Prostate gland (tissue), 2 donors: Measurements from ENCODE around the gene CHST11. TPM values are rescaled to one million over a fixed set of nuclear protein-coding genes. Genes with fewer than 3 reads are reported as not detected.

Experiments used
- DNase-seq: peaks from one replicate; pipeline ENCODE4 v3.0.0-alpha.2; 2019; ENCODE audit warnings: low spot score
- H3K27ac ChIP-seq, 2 donors: fragments of 200-600 bp; sonication (generic); 2 replicates each; pipeline ENCODE4 v1.5.1; 2017 to 2019
- H3K27me3 ChIP-seq: fragments of 200-600 bp; sonication (generic); replicated peaks from 2 replicates; pipeline ENCODE4 v1.5.1; 2019; ENCODE audit not compliant: insufficient read depth
- H3K36me3 ChIP-seq, 2 donors: fragments of 200-600 bp; sonication (generic); 1 replicate in 1 of 2; 2 replicates in 1 of 2; pipeline versions ENCODE4 v1.5.1 to v1.8.1; 2017 to 2019
- H3K4me1 ChIP-seq: fragments of 200-600 bp; sonication (generic); replicated peaks from 2 replicates; pipeline ENCODE4 v1.5.1; 2019
- H3K4me3 ChIP-seq, 2 donors: fragments of 200-600 bp; sonication (generic); 2 replicates each; pipeline ENCODE4 v1.5.1; 2017 to 2019
- H3K9me3 ChIP-seq: fragments of 200-600 bp; sonication (generic); 2 replicates; pipeline ENCODE4 v1.5.1; 2017
- POLR2A ChIP-seq: fragments of 450-650 bp; IDR thresholded peaks from one replicate; pipeline ENCODE4 v1.6.1; 2016; ENCODE audit warnings: antibody characterized with exemption, mild to moderate bottlenecking
- POLR2AphosphoS5 ChIP-seq: sonication (generic); formaldehyde crosslinking; IDR thresholded peaks from one replicate; pipeline ENCODE4 v1.6.1; 2017; ENCODE audit warnings: antibody characterized with exemption
- WGBS: methylation state at CpG from one replicate; pipeline ENCODE4 v1.1.5; 2018; 5-methylcytosine and 5-hydroxymethylcytosine counted together
- intact Hi-C: fragments of 100-400 bp; cut with DNase I; formaldehyde crosslinking; loops from one replicate; pipeline ENCODE4 v1.14.2; 2022
- total RNA-seq, 2 donors: library from RNA; depleted of rRNA; stranded (reverse); fragments of >200 nt; gene quantifications; one replicate each; pipeline ENCODE4 v1.1.0, GENCODE V29; 2016
- TF ChIP-seq, protein P1 (sequence below), 4 experiments: fragments of 200-600 bp in 2 of 4; fragments of 450-650 bp in 2 of 4; sonication (generic) in 2 of 4; IDR thresholded peaks; 1 replicate in 3 of 4; 2 replicates in 1 of 4; pipeline ENCODE4 v1.5.1; 2016 to 2019; ENCODE audit warnings: antibody characterized with exemption in 4 of 4, mild to moderate bottlenecking in 2 of 4, moderate library complexity in 2 of 4

The CHST11 gene
- total RNA-seq, 2 donors from 2014 or later: 10.4 to 25.4 TPM

- Histone ChIP-seq H3K4me1 (no peaks in the 10 kb centered on the region), H3K36me3 (no peaks in the 10 kb centered on the region), H3K27me3 (no peaks in the 10 kb centered on the region), H3K27ac (no peak overlapping the region), H3K9me3 (no peaks in the 10 kb centered on the region), H3K4me3 (no peak overlapping the region)
- TF ChIP-seq POLR2A (no peak), POLR2AphosphoS5 (no peak)
- TF ChIP-seq, protein P1, sequence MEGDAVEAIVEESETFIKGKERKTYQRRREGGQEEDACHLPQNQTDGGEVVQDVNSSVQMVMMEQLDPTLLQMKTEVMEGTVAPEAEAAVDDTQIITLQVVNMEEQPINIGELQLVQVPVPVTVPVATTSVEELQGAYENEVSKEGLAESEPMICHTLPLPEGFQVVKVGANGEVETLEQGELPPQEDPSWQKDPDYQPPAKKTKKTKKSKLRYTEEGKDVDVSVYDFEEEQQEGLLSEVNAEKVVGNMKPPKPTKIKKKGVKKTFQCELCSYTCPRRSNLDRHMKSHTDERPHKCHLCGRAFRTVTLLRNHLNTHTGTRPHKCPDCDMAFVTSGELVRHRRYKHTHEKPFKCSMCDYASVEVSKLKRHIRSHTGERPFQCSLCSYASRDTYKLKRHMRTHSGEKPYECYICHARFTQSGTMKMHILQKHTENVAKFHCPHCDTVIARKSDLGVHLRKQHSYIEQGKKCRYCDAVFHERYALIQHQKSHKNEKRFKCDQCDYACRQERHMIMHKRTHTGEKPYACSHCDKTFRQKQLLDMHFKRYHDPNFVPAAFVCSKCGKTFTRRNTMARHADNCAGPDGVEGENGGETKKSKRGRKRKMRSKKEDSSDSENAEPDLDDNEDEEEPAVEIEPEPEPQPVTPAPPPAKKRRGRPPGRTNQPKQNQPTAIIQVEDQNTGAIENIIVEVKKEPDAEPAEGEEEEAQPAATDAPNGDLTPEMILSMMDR (IDR thresholded peaks at IDR 0.05): no peak
- DNase-seq: no peak
- 91% methylated on average over 1 of the region's 1 CpG for WGBS
- intact Hi-C loops: no loop called here
Observed at GRCh38 chr12:104470521-104470920, 13.8 kb downstream of the CHST11 start.

DNA sequence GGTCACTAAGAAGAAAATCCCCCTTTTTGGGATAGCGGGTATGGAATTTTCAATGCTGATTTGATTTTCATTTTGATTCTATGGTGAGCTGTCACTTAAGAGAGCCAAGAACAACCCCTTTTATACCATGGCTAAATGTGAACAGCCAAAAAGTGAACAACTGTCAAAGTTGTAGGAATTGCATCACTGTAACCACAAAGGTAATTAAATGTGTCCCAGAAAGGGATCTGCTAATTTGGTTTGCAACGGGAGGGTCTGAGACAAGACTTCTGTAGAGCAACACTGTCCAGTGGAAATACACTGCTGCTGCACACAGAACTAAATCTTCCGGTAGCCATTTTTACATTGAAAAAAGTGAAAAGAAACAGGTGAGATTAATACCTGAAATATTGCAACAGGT lies 14.6 kb downstream of the CHST11 start:
- H3K27ac ChIP-seq: no peak overlapping the region
- no peaks in the 10 kb centered on the region for H3K4me1 ChIP-seq
- no peak overlapping the region for H3K4me3 ChIP-seq
- no peak for DNase-seq
- no peaks in the 10 kb centered on the region for H3K27me3 ChIP-seq
- H3K36me3 ChIP-seq: no peaks in the 10 kb centered on the region
- intact Hi-C loops: no loop called here
- WGBS: 79% methylated on average over 3 of the region's 3 CpGs
- no peaks in the 10 kb centered on the region for H3K9me3 ChIP-seq
- no peak for TF ChIP-seq POLR2A
- TF ChIP-seq, protein P1 (IDR thresholded peaks at IDR 0.05): no peak
- no peak for TF ChIP-seq POLR2AphosphoS5

GRCh38 chr12:104472748-104473147 lies 16.0 kb downstream of the CHST11 start:
- intact Hi-C loops: no loop called here
- H3K27ac ChIP-seq: no peak overlapping the region
- no peaks in the 10 kb centered on the region for H3K4me1 ChIP-seq
- H3K9me3 ChIP-seq: no peaks in the 10 kb centered on the region
- no peaks in the 10 kb centered on the region for H3K27me3 ChIP-seq
- no peaks in the 10 kb centered on the region for H3K36me3 ChIP-seq
- 74% methylated on average over 4 of the region's 4 CpGs for WGBS
- DNase-seq: no peak
- no peak for TF ChIP-seq POLR2AphosphoS5
- no peak for TF ChIP-seq POLR2A
- TF ChIP-seq, protein P1 (IDR thresholded peaks at IDR 0.05): no peak
- no peak overlapping the region for H3K4me3 ChIP-seq

- TF ChIP-seq, protein P1 (IDR thresholded peaks at IDR 0.05): no peak
- no peak for TF ChIP-seq POLR2AphosphoS5
- Histone ChIP-seq H3K27me3 (no peaks in the 10 kb centered on the region), H3K9me3 (no peaks in the 10 kb centered on the region), H3K27ac (no peak overlapping the region), H3K36me3 (no peaks in the 10 kb centered on the region), H3K4me3 (no peak overlapping the region), H3K4me1 (no peaks in the 10 kb centered on the region)
- intact Hi-C loops: no loop called here
- WGBS: 73% methylated on average over 10 of the region's 10 CpGs
- no peak for DNase-seq
Observed at GRCh38 chr12:104473374-104473983, 16.7 kb downstream of the CHST11 start.

- Histone ChIP-seq H3K9me3 (no peaks in the 10 kb centered on the region), H3K4me3 (no peak overlapping the region), H3K36me3 (no peaks in the 10 kb centered on the region), H3K27ac (no peak overlapping the region), H3K4me1 (no peaks in the 10 kb centered on the region), H3K27me3 (no peaks in the 10 kb centered on the region)
- TF ChIP-seq POLR2A (no peak), POLR2AphosphoS5 (no peak)
- TF ChIP-seq, protein P1 (IDR thresholded peaks at IDR 0.05): no peak
- intact Hi-C loops: no loop called here
- no peak for DNase-seq
- 24% methylated on average over 1 of the region's 1 CpG for WGBS
Observed at GRCh38 chr12:104475271-104475670, 18.5 kb downstream of the CHST11 start.
